SKM-1 (cell line): ENCODE measurements around the gene MESP1.

Source experiments
- DNase-seq: peaks from one replicate; lab custom pipeline; 2025; ENCODE audit not compliant: unreplicated experiment; lab: John Stamatoyannopoulos, UW

Gene MESP1

GRCh38 chr15:89781891-89782618 lies 31.0 kb upstream of the MESP1 start:
- DNase-seq: no peak

- peak; percentile 23 for DNase-seq
Observed at GRCh38 chr15:89781055-89781454, 30.0 kb upstream of the MESP1 start.

- DNase-seq: no peak
Observed at GRCh38 chr15:89780601-89781000, 29.6 kb upstream of the MESP1 start.

- DNase-seq: no peak
Observed at GRCh38 chr15:89778861-89779260, 27.8 kb upstream of the MESP1 start.

GRCh38 chr15:89777782-89778380 lies 26.8 kb upstream of the MESP1 start:
- DNase-seq: no peak

GRCh38 chr15:89777073-89777751 lies 26.2 kb upstream of the MESP1 start:
- DNase-seq: no peak

- DNase-seq: peak; percentile 21
Observed at GRCh38 chr15:89776274-89777072, 25.4 kb upstream of the MESP1 start, which contains the start of gene MESP2. Gene MESP2, plus strand, starts transcription at chr15:89776332. Its CDS starts 26 bp downstream, at chr15:89776358.

GRCh38 chr15:89775815-89776214 lies 24.8 kb upstream of the MESP1 start:
- no peak for DNase-seq

- DNase-seq: no peak
Observed at GRCh38 chr15:89774492-89774891, 23.4 kb upstream of the MESP1 start.

GRCh38 chr15:89772932-89773583 lies 22.0 kb upstream of the MESP1 start:
- DNase-seq: no peak

- no peak for DNase-seq
Observed at GRCh38 chr15:89770041-89770440, 19.0 kb upstream of the MESP1 start.

GRCh38 chr15:89769366-89769765 lies 18.3 kb upstream of the MESP1 start:
- no peak for DNase-seq

- DNase-seq: no peak
Observed at GRCh38 chr15:89768071-89768500, 17.0 kb upstream of the MESP1 start.

- DNase-seq: no peak
Observed at GRCh38 chr15:89767411-89767915, 16.4 kb upstream of the MESP1 start.

GRCh38 chr15:89766357-89767311 lies 15.6 kb upstream of the MESP1 start:
- no peak for DNase-seq

GRCh38 chr15:89765694-89766093 lies 14.6 kb upstream of the MESP1 start:
- DNase-seq: no peak

GRCh38 chr15:89761929-89762328 lies 10.9 kb upstream of the MESP1 start:
- DNase-seq: no peak

GRCh38 chr15:89761009-89761831 lies 10.2 kb upstream of the MESP1 start:
- DNase-seq: no peak
